HG03575 (cell line): ENCODE results near the gene GYPE.
"Not testable (repeated sequence)": the region's sequence is repeated elsewhere in the genome, so short reads cannot be mapped to it uniquely, and the experiment has no call there.

Source experiments
- ATAC-seq: cut with Tn5 transposase; IDR thresholded peaks from one replicate; pipeline ENCODE4 v1.9.1; 2021; ENCODE audit not compliant: unreplicated experiment, insufficient number of reproducible peaks, low FRiP score; ENCODE audit errors: extremely low read depth

The GYPE gene

DNA sequence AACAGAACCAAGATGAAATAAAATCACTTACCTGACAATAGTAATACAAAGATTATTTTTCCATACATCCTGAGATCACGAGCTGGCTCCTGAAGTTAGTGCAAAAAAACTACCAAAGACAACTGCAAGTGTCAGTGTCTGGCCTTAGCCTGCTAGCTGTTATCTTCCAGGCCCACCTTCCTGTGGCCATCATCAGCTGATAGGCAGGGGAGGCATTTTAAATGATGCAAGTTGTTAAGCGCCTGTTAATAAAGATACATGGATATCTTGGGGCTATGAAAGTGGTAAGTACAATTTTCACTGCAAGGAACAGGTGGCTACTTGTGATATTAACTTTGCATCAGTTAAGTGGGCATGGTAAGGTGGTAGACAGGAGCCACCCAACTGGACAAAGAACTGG is at the start of gene GYPE:
TSS of gene GYPE (minus strand) at position 120 of the 400 bp plus-strand sequence. CDS start at position 68, 52 bp downstream.
- ATAC-seq, result not testable (repeated sequence)

DNA sequence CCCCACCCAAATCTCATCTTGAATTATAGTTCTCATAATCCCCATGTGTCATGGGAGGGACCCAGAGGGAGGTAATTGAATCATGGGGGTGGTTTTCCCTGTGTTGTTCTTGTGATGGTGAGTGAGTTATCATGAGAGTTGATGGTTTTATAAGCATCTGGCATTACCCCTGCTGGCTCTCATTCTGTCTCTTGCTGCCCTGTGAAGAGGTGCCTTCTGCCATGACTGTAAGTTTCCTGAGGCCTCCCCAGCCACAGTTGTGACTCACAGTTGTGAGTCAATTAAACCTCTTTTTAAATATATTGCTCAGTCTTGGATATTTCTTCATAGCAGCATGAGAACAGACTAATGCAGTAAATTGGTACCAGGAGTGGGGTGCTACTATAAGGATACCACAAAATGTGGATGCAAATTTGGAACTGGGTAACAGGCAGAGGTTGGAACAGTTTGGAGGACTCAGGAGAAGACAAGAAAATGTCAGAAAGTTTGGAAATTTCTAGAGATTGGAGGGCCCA is 46.2 kb upstream of the GYPE start:
- ATAC-seq, result not testable (repeated sequence)

GRCh38 chr4:143950967-143951366 is 45.6 kb upstream of the GYPE start:
- ATAC-seq, result not testable (repeated sequence)

- not testable (repeated sequence) for ATAC-seq
Observed at GRCh38 chr4:143950185-143950584, 44.8 kb upstream of the GYPE start.

DNA sequence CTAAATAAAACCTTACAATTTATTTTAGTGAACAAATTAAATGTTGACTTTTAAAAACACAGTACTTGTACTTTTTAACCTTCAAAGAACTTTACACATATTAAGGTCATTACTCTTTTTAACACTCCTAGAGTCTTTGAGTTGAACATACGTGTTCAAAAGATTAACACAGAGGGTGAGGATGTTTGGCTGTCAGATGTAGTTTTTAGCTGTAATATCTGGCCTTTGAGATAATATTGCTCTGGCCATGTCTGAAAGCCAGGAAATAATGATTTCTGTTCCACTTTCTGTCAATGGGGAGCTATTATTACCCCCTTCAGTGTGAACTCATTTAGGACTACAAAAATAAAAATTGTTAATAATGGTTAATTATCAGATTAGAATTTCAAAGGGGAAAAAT is 42.1 kb upstream of the GYPE start:
- ATAC-seq, result not testable (repeated sequence)

GRCh38 chr4:143940708-143941107 is 35.3 kb upstream of the GYPE start:
- not testable (repeated sequence) for ATAC-seq

DNA sequence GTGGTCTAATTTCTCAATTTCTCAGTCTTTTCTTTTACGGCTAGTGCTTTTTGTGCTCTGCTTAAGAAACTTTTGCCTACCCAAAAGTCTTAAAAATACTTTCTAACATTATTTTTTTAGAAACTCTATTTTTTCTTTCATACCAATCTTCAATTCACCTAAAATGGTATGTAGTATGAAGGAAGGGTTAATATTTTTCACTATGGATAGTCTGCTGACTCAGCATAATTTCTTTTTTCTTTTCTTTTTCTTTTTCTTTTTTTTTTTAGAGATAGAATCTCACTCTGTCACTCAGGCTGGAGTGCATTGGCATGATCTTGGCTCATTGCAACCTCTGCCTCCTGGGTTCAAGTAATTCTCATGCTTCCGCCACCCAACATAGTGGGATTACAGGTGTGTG is 34.2 kb upstream of the GYPE start:
- ATAC-seq, result no peak

GRCh38 chr4:143938890-143939289 is 33.5 kb upstream of the GYPE start:
- ATAC-seq, result not testable (repeated sequence)

DNA sequence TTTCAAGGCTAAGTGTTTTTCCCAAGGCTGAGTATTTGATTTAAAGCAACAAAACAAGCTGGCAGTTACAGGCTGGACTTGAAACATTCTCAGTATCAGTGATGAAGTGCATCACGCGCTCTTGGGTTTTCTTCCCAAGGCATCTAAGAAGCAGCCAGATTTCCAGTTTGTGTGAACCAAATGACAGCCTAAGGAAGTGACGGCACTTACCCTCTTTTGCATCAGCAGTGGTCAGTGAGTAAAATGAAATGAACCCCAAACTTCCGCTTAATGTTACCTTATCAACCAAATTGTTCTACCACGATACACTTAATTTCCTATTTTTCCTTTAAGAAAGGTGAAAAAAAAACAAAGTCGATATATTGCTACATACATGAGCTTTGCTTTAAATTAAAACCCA is 15.8 kb upstream of the GYPE start:
- ATAC-seq, result no peak

DNA sequence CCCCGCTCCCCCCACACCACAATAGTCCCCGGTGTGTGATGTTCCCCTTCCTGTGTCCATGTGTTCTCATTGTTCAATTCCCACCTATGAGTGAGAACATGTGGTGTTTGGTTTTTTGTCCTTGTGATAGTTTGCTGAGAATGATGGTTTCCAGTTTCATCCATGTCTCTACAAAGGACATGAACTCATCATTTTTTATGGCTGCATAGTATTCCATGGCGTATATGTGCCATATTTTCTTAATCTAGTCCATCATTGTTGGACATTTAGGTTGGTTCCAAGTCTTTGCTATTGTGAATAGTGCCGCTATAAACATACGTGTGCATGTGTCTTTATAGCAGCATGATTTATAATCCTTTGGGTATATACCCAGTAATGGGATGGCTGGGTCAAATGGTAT is 11.1 kb upstream of the GYPE start:
- ATAC-seq, result not testable (repeated sequence)

GRCh38 chr4:143912478-143912877 is 7.1 kb upstream of the GYPE start:
- ATAC-seq, result not testable (repeated sequence)

DNA sequence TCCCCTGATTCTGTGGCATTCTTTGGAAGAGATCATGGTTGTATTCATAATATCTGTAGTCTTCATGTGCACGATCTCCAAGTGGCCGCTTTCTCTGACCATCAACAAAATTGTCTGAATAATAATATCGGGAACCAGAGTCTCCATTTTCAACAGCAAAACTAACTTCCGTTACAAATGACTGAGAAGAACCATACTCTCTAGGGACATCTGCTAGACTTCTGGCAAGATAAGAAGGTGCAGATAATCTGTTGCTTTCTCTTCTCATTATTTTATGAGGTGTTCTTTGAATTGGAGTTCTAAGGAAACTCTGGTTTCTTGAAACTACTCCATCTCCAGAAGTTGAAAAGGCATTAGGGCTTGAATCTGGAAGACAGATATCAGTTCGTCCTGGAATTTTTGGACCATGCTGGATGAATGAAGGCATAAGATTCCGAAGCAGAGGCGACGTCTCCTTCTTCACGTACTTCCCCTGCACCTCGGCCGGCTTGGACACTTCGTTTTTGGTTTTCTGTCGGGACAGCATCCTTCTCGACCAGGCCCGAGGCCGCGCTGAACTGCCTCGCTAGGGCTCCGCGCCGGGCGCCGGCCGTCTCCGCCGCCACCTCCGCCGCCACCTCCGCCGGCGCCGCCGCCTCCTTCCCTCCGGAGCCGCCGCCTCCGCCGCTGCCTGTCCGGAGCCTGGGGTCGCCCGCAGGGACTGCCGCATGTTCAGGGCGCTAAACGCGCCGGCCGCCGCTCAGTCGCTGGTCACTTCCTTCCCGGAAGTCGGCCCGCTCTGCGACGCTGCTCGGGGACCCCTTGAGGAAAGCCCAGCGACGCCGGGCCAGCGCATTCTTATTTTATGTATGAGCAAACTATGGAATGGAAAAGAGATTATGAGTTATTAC is 6.4 kb upstream of the GYPE start:
- ATAC-seq, result not testable (repeated sequence)

- not testable (repeated sequence) for ATAC-seq
Observed at GRCh38 chr4:143910906-143911305, 5.5 kb upstream of the GYPE start.

- ATAC-seq, result not testable (repeated sequence)
Observed at GRCh38 chr4:143907811-143908210, 2.5 kb upstream of the GYPE start.

GRCh38 chr4:143904431-143904830 is 928 bp downstream of the GYPE start:
- not testable (repeated sequence) for ATAC-seq

DNA sequence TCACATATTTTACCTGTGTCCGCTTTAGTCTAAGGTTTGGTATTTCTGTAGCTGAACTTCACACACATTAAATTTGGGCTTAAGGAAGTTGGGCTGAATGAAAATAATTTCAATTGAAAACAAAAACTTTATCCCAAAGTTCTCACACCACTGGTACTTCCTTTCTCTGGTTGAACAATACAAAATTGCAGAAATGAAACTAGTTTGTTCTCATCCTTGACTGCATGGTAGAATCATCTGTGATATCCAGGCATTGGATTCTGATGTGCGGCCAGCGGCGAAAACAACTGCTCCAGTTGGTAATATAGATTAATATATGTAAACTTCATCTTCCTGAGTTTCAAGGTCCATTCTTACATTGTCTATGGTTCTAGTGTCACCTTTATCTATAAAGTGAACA is 15.0 kb downstream of the GYPE start:
- ATAC-seq, result not testable (repeated sequence)

DNA sequence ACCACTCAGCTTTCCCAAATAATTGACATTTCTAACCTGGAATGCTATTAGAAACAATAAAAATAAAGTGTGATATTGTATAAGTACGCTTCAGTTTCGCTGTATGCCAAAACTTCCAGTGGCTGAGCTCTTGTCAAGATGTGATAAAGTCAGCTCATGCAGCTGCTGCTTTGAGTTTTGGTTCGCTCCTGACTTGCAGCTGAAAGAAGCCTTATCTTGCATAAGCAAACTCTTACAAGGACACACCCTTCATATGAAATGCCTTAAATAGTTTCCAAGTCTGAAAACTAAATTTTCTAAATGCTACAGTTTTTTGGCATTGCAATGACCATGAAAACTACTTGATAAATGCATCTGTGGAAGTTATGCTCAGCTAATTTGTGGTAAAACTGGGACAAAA is 17.2 kb downstream of the GYPE start:
- not testable (repeated sequence) for ATAC-seq

DNA sequence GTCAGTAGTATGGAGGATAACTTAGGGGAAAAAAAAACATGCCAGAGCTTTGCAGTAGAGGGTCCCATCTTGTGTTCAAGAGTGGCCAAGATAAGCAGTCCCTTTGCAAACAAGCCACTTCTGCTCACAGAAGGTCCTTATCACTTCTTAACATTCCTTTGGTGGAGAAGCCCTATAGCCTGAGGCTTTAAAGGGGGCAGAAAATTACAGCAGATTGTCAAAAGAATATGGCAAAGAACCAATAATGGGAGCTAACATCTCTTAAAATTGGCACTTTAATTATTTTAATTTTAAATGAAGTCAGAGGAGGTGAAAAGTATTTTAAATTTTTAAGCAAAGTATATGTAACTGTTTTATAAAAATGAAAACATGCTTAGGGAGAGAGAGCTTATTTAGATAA is 20.4 kb downstream of the GYPE start:
- not testable (repeated sequence) for ATAC-seq

- no peak for ATAC-seq
Observed at GRCh38 chr4:143883529-143883928, 21.8 kb downstream of the GYPE start.

DNA sequence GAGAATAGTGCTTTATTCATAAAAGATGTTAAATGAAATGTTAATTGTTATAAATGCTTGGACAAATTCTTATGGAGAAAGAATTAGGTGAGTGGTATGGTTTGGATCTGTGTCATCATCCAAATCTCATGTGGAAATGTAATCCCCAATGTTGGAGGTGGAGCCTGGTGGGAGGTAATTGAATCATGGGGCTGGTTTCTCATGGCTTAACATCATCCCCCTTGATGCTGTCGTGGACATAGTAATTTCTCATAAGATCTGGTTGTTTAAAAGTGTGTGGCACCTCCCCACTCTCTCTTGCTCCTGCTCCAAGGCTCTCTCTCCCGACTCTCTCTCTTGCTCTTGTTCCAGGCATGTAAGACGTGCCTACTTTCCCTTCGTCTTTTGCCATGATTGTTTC is 22.5 kb downstream of the GYPE start:
- ATAC-seq, result no peak
